GM23338 (cell line): ENCODE results near the gene CNTN1.

ENCODE experiments used
- CREB1 ChIP-seq: fragments of 250-450 bp; sonication (Bioruptor Pico); IDR thresholded peaks from 2 replicates; pipeline ENCODE4 v1.5.0; 2020; ENCODE audit warnings: low read depth, mild to moderate bottlenecking, moderate library complexity
- CTCF ChIP-seq, 2 experiments: fragments of 200-600 bp in 1 of 2; sonication (generic) in 1 of 2; conservative IDR thresholded peaks; 2 replicates each; pipeline versions ENCODE4 v1.5.1 to v1.6.1; 2016 to 2017; ENCODE audit warnings: antibody characterized with exemption in 2 of 2, low read depth in 2 of 2, mild to moderate bottlenecking in 2 of 2, moderate library complexity in 1 of 2
- ETS1 ChIP-seq: IDR thresholded peaks from 2 replicates; pipeline ENCODE4 v1.6.1; 2016; ENCODE audit warnings: antibody characterized with exemption
- EZH2 ChIP-seq: fragments of 200-600 bp; sonication (generic); IDR thresholded peaks from one replicate; pipeline ENCODE4 v1.8.0; 2017; ENCODE audit warnings: antibody characterized with exemption, mild to moderate bottlenecking, low read depth; ENCODE audit not compliant: unreplicated experiment
- EZH2phosphoT487 ChIP-seq: fragments of 200-600 bp; sonication (generic); IDR thresholded peaks from one replicate; pipeline ENCODE4 v1.8.1; 2018; ENCODE audit warnings: antibody characterized with exemption; ENCODE audit not compliant: unreplicated experiment
- JUNB ChIP-seq: IDR thresholded peaks from one replicate; pipeline ENCODE4 v1.6.1; 2016; ENCODE audit warnings: antibody characterized with exemption; ENCODE audit not compliant: unreplicated experiment
- POLR2AphosphoS5 ChIP-seq: IDR thresholded peaks from 2 replicates; pipeline ENCODE4 v1.6.1; 2016; ENCODE audit warnings: antibody characterized with exemption, low read depth
- REST ChIP-seq: IDR thresholded peaks from one replicate; pipeline ENCODE4 v1.6.1; 2018; ENCODE audit warnings: antibody characterized with exemption; ENCODE audit not compliant: unreplicated experiment

- TF ChIP-seq ETS1 (no peak), REST (no peak), CTCF (conservative IDR thresholded peaks at IDR 0.05; ENCODE audit: low read depth in 2 of 2) (no peak), EZH2 (no peak), POLR2AphosphoS5 (no peak), CREB1 (no peak), EZH2phosphoT487 (no peak), JUNB (no peak)
Measured at GRCh38 chr12:41096797-41097196, 404.6 kb downstream of the CNTN1 start.
